Endometrial microvascular endothelial cells (primary cell): ENCODE results near the gene TENM4. TPM values are rescaled to one million over a fixed set of nuclear protein-coding genes. Genes with fewer than 3 reads are reported as not detected.

Experiments used
- in situ Hi-C: cut with HindIII; loops from 2 replicates; pipeline ENCODE4 v1.10.0; 2017; ENCODE audit warnings: low sequenced_read_pairs, low pct_unique_long_range_greater_than_20kb; ENCODE audit errors: inconsistent ontology term
- total RNA-seq: library from RNA; depleted of rRNA; stranded (reverse); fragments of >200 nt; gene quantifications from one replicate; pipeline ENCODE4 v1.2.3, GENCODE V29; 2015; ENCODE audit errors: inconsistent ontology term

Gene TENM4
- total RNA-seq, 1 donor from 2014 or later: 1.4 TPM

- in situ Hi-C loops: no loop called here
Measured at GRCh38 chr11:79427126-79427525, 13.7 kb downstream of the TENM4 start.

GRCh38 chr11:79425463-79425862 lies 15.4 kb downstream of the TENM4 start:
- in situ Hi-C loops: no loop called here

GRCh38 chr11:79423736-79424135 lies 17.1 kb downstream of the TENM4 start:
- in situ Hi-C loops: no loop called here

GRCh38 chr11:79422866-79423265 lies 18.0 kb downstream of the TENM4 start:
- in situ Hi-C loops: no loop called here

- in situ Hi-C loops: no loop called here
Measured at GRCh38 chr11:79421820-79422219, 19.0 kb downstream of the TENM4 start.

- in situ Hi-C loops: no loop called here
Measured at GRCh38 chr11:79419120-79419519, 21.7 kb downstream of the TENM4 start.

- in situ Hi-C loops: no loop called here
Measured at GRCh38 chr11:79418241-79418640, 22.6 kb downstream of the TENM4 start.

GRCh38 chr11:79417069-79417920 lies 23.5 kb downstream of the TENM4 start:
- in situ Hi-C loops: no loop called here

- in situ Hi-C loops: no loop called here
Measured at GRCh38 chr11:79415912-79416311, 24.9 kb downstream of the TENM4 start.

- in situ Hi-C loops: no loop called here
Measured at GRCh38 chr11:79415411-79415810, 25.4 kb downstream of the TENM4 start.

- in situ Hi-C loops: no loop called here
Measured at GRCh38 chr11:79414644-79415317, 26.0 kb downstream of the TENM4 start.

GRCh38 chr11:79414041-79414440 lies 26.8 kb downstream of the TENM4 start:
- in situ Hi-C loops: no loop called here

- in situ Hi-C loops: no loop called here
Measured at GRCh38 chr11:79413268-79413667, 27.6 kb downstream of the TENM4 start.

GRCh38 chr11:79412761-79413160 lies 28.1 kb downstream of the TENM4 start:
- in situ Hi-C loops: no loop called here

GRCh38 chr11:79409330-79409729 lies 31.5 kb downstream of the TENM4 start:
- in situ Hi-C loops: no loop called here

GRCh38 chr11:79406376-79406775 lies 34.5 kb downstream of the TENM4 start:
- in situ Hi-C loops: no loop called here

GRCh38 chr11:79404806-79405205 lies 36.0 kb downstream of the TENM4 start:
- in situ Hi-C loops: no loop called here

- in situ Hi-C loops: no loop called here
Measured at GRCh38 chr11:79404325-79404724, 36.5 kb downstream of the TENM4 start.

- in situ Hi-C loops: no loop called here
Measured at GRCh38 chr11:79403839-79404238, 37.0 kb downstream of the TENM4 start.

GRCh38 chr11:79402912-79403311 lies 37.9 kb downstream of the TENM4 start:
- in situ Hi-C loops: no loop called here
